Tibial nerve (tissue), 4 donors: ENCODE results near the gene FOXP4. TPM values are rescaled to one million over a fixed set of nuclear protein-coding genes. Genes with fewer than 3 reads are reported as not detected.

Experiments
- DNase-seq, 2 donors: peaks; one replicate each; pipeline ENCODE4 v3.0.0-alpha.2; 2019; ENCODE audit warnings: low spot score in 2 of 2
- H3K27ac ChIP-seq, 4 donors: fragments of 200-600 bp; sonication (generic) in 3 of 4; one replicate each; pipeline ENCODE4 v1.5.1; 2017 to 2019; ENCODE audit warnings: mild to moderate bottlenecking in 1 of 4
- H3K27me3 ChIP-seq, 2 donors: fragments of 200-600 bp; sonication (generic) in 1 of 2; one replicate each; pipeline versions ENCODE4 v1.5.1 to v1.6.0; 2017 to 2019
- H3K36me3 ChIP-seq, 3 donors: fragments of 200-600 bp; sonication (generic); one replicate each; pipeline ENCODE4 v1.5.1; 2018 to 2019
- H3K4me1 ChIP-seq, 4 donors: fragments of 200-600 bp; sonication (generic) in 3 of 4; one replicate each; pipeline ENCODE4 v1.5.1; 2017 to 2019
- H3K4me3 ChIP-seq, 4 donors: fragments of 200-600 bp; sonication (generic) in 3 of 4; one replicate each; pipeline ENCODE4 v1.5.1; 2017 to 2019; ENCODE audit warnings: mild to moderate bottlenecking in 1 of 4, moderate library complexity in 1 of 4
- H3K9me3 ChIP-seq, 4 donors: fragments of 200-600 bp; sonication (generic) in 3 of 4; one replicate each; pipeline ENCODE4 v1.5.1; 2017 to 2019
- EP300 ChIP-seq, 2 donors: sonication (generic); formaldehyde crosslinking; IDR thresholded peaks; one replicate each; pipeline ENCODE4 v1.6.1; 2017; ENCODE audit warnings: antibody characterized with exemption in 2 of 2, mild to moderate bottlenecking in 1 of 2
- POLR2A ChIP-seq, 2 donors: fragments of 450-650 bp; IDR thresholded peaks; one replicate each; pipeline ENCODE4 v1.6.1; 2017; ENCODE audit warnings: antibody characterized with exemption in 2 of 2, mild to moderate bottlenecking in 2 of 2, moderate library complexity in 2 of 2
- WGBS, 2 donors: methylation state at CpG; one replicate each; pipeline ENCODE4 v1.1.5; 2018; 5-methylcytosine and 5-hydroxymethylcytosine counted together
- total RNA-seq, 4 donors: library from RNA; depleted of rRNA; stranded (reverse); fragments of >200 nt; gene quantifications; one replicate each; pipeline ENCODE4 v1.1.0, GENCODE V29; 2016
- TF ChIP-seq, protein P1 (sequence below), 5 experiments: fragments of 200-600 bp in 3 of 5; fragments of 450-650 bp in 2 of 5; sonication (generic) in 3 of 5; IDR thresholded peaks; one replicate each; pipeline ENCODE4 v1.5.1; 2016 to 2019; ENCODE audit warnings: antibody characterized with exemption in 5 of 5, mild to moderate bottlenecking in 3 of 5, moderate library complexity in 2 of 5

The FOXP4 gene
- total RNA-seq, 4 donors from 2014 or later = 11.1 to 16.2 (median 14.7) TPM

DNA sequence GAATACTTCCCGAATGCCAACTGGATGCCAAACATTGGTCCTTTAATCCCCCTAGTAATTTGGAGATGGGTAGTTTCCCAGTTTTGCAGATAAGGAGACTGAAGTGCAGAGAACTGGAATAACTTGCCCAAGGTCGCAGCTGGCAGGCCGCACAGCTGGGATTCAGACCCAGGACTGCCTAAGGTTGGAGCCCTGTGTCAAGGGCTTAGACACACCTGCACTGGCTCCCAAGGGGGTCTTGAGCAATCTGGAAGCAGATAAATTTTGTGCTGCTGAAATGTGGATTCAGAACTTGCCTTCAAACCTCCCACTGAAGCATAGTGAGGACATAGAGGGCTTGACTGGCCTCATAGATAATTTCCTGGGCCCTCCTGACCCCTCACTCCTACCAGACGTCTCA, 30.5 kb downstream of the FOXP4 start:
- DNase-seq = no peak
- Histone ChIP-seq H3K4me3 (no peak overlapping the region), H3K27ac (no peak overlapping the region), H3K36me3 (peaks cover 0 to 6% (median 0%) of the 10 kb centered on the region in 3 donors), H3K27me3 (no peaks in the 10 kb centered on the region), H3K4me1 (peaks cover 0 to 91% (median 26%) of the 10 kb centered on the region in 4 donors), H3K9me3 (no peaks in the 10 kb centered on the region)
- no peak for TF ChIP-seq POLR2A (IDR thresholded peaks at IDR 0.05)
- no peak for TF ChIP-seq EP300 (IDR thresholded peaks at IDR 0.05)
- TF ChIP-seq, protein P1, sequence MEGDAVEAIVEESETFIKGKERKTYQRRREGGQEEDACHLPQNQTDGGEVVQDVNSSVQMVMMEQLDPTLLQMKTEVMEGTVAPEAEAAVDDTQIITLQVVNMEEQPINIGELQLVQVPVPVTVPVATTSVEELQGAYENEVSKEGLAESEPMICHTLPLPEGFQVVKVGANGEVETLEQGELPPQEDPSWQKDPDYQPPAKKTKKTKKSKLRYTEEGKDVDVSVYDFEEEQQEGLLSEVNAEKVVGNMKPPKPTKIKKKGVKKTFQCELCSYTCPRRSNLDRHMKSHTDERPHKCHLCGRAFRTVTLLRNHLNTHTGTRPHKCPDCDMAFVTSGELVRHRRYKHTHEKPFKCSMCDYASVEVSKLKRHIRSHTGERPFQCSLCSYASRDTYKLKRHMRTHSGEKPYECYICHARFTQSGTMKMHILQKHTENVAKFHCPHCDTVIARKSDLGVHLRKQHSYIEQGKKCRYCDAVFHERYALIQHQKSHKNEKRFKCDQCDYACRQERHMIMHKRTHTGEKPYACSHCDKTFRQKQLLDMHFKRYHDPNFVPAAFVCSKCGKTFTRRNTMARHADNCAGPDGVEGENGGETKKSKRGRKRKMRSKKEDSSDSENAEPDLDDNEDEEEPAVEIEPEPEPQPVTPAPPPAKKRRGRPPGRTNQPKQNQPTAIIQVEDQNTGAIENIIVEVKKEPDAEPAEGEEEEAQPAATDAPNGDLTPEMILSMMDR (IDR thresholded peaks at IDR 0.05) = no peak
- WGBS, 2 donors = 76 to 83% methylated on average over 4 of the region's 4 CpGs

DNA sequence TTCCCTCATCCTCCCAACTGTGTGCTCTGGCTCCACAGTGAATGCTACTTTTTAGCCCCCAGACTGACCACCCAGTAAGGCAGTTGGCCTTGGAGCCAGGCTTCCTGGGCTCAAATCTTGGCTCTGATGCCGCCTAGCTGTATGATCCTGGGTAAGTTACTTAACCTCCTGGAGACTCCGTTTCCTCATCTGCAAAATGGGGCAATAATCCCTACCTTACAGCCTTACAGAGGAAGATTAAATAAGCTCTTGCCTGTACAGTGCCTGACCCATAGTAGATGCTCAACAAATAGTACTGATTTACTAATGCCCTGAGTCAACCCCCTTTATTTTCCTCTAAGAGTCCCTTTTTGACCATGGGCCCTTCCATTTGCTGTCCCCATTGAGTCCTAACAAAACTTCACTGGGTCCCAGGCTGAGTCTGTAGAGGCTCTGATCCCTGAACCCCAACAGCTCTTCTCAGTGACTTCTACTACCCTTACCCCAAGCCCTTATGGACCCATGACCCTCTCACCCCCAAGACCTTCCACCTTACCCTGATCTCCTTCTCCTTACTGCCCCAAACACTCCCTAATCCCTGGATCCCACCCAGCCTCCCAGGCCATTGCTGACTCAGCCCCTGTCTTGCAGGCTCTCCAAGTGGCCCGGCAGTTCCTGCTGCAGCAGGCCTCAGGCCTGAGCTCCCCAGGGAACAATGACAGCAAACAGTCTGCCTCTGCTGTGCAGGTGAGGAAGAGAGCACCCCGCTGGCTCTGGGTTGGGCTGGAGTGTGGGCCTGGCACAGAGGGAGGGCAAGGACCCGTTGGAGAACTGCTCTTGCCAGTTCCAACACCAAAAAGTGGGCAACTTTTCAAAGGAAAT, 31.4 kb downstream of the FOXP4 start:
- WGBS, 2 donors = 58 to 60% methylated on average over 5 of the region's 5 CpGs
- peak overlapping the region in 2 of 4 donors; percentile 34 to 59 for H3K27ac ChIP-seq

DNA sequence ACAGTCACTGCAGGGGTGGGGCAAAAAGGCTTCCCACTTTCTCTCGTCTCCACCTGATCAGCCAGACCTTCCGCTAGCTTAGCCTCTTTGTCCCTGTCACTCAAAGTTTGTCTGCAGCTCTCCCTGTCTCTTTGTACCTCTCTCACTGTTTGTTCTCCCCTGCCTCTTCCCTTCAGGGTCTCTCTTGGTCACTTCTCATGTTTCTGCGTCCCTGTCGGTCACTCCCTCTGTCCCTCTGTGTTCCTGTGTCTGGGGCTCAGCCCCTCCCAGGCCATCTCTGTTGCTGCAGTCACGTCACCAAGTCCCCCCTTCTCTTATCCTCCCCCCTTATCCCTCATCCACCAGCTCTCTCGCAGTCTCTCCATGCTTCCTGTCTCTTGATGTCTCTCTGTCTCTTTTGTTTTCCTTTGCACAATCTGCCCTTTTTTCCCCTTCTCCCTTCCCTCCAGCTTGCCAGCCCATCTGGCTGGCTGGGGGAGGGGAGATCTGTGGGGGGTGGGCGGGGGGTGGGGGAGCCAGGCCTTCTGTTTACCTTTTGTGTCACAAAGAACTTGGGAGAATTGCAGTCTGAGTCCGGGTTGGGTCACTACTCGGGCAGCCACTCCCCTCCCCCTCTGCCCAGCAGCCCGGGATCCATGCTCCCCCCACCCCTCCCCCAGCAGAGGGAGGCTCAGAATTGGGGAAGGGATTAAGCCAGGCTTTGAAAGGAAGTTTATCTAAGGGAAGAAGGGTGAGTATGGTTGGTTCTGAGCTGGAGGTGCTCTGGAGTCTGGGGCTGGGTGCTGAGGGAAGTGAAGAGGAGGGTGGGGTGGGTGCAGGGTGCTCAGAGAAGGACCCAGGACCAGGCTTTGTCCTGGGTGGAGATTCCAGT, 32.3 kb downstream of the FOXP4 start:
- Histone ChIP-seq H3K27ac (peak overlapping the region in 3 of 4 donors; percentile 34 to 59 (median 39)), H3K4me1 (peaks cover 0 to 91% (median 26%) of the 10 kb centered on the region in 4 donors), H3K9me3 (no peaks in the 10 kb centered on the region), H3K36me3 (peaks cover 0 to 6% (median 0%) of the 10 kb centered on the region in 3 donors), H3K27me3 (no peaks in the 10 kb centered on the region), H3K4me3 (no peak overlapping the region)
- TF ChIP-seq POLR2A (IDR thresholded peaks at IDR 0.05) (no peak), EP300 (IDR thresholded peaks at IDR 0.05) (no peak)
- TF ChIP-seq, protein P1 (IDR thresholded peaks at IDR 0.05) = no peak
- DNase-seq = no peak
- 20 to 28% methylated on average over 10 of the region's 10 CpGs for WGBS, 2 donors

More for the DNA sequence above, 31.4 kb downstream of the FOXP4 start:
- no peak for DNase-seq
- H3K36me3 ChIP-seq = peaks cover 0 to 6% (median 0%) of the 10 kb centered on the region in 3 donors
- no peaks in the 10 kb centered on the region for H3K9me3 ChIP-seq
- H3K4me3 ChIP-seq = no peak overlapping the region
- H3K4me1 ChIP-seq = peaks cover 0 to 91% (median 26%) of the 10 kb centered on the region in 4 donors
- H3K27me3 ChIP-seq = no peaks in the 10 kb centered on the region
- TF ChIP-seq POLR2A (IDR thresholded peaks at IDR 0.05) = no peak
- no peak for TF ChIP-seq EP300 (IDR thresholded peaks at IDR 0.05)
- TF ChIP-seq, protein P1 (IDR thresholded peaks at IDR 0.05) = no peak

DNA sequence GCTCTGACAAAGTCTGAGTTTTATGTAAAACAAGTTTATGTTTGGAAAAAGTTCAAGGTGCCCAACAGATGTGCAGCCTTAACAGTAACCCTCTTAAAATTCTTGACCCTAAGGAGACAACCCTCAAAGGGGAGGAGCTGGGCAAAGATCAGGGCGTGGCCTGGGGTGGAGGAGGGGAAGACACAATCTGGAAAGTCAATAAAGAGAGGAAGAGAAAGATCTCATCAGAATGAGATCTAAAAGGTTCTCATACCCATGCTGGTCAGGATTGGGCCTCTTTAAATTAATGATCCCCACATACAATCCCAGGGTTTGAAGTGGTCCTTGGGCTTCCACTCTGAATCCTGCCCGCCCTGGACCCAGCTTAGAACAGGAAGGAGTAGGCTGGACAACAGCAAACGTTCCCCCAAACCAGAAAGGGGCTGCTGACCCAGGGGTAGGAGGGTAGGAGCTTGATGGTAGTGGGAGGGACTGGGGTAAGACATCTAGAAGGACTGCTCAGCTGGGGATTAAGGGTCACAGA, 33.0 kb downstream of the FOXP4 start:
- 43 to 54% methylated on average over 3 of the region's 3 CpGs for WGBS, 2 donors
- peaks cover 0 to 6% (median 0%) of the 10 kb centered on the region in 3 donors for H3K36me3 ChIP-seq

More for the DNA sequence above, 33.0 kb downstream of the FOXP4 start:
- H3K9me3 ChIP-seq = no peaks in the 10 kb centered on the region
- peaks cover 0 to 88% (median 26%) of the 10 kb centered on the region in 4 donors for H3K4me1 ChIP-seq
- H3K27me3 ChIP-seq = no peaks in the 10 kb centered on the region
- H3K27ac ChIP-seq = peak overlapping the region in 2 of 4 donors; percentile 21 to 59
- DNase-seq = no peak
- no peak overlapping the region for H3K4me3 ChIP-seq
- TF ChIP-seq, protein P1 (IDR thresholded peaks at IDR 0.05) = no peak
